HepG2 (cell line): ENCODE measurements around the gene PODN. TPM values are rescaled to one million over a fixed set of nuclear protein-coding genes. Genes with fewer than 3 reads are reported as not detected.
A peak's percentile ranks its signal among the peaks of the same experiment; 100 is the strongest.

Experiments
- ARHGAP35 ChIP-seq: sonication (generic); formaldehyde crosslinking; IDR thresholded peaks from 2 replicates; pipeline ENCODE4 v1.9.0; 2022; ENCODE audit warnings: mild to moderate bottlenecking, inconsistent platforms, moderate library complexity, missing genetic modification reagents, borderline replicate concordance
- EED ChIP-seq: sonication (generic); formaldehyde crosslinking; IDR thresholded peaks from 2 replicates; pipeline ENCODE4 v1.5.0; 2020; ENCODE audit warnings: mild to moderate bottlenecking, missing genetic modification reagents
- ELF1 ChIP-seq: sonication (generic); formaldehyde crosslinking; IDR thresholded peaks from 2 replicates; pipeline ENCODE4 v1.4.0; 2020; ENCODE audit warnings: missing genetic modification reagents
- ERF ChIP-seq: IDR thresholded peaks from 2 replicates; pipeline ENCODE4 v1.6.1; 2018; ENCODE audit warnings: missing biosample characterization, missing genetic modification reagents
- GATAD1 ChIP-seq: IDR thresholded peaks from 2 replicates; pipeline ENCODE4 v1.6.1; 2016; ENCODE audit warnings: missing genetic modification reagents, missing compliant biosample characterization
- KAT7 ChIP-seq: IDR thresholded peaks from 2 replicates; pipeline ENCODE4 v1.6.1; 2018; ENCODE audit warnings: borderline replicate concordance, missing compliant biosample characterization
- KDM5A ChIP-seq: fragments of 200-600 bp; sonication (generic); IDR thresholded peaks from 2 replicates; pipeline ENCODE4 v1.7.0; 2018; ENCODE audit warnings: antibody characterized with exemption, mild to moderate bottlenecking, low read length, borderline replicate concordance
- KLF15 ChIP-seq: sonication (generic); formaldehyde crosslinking; IDR thresholded peaks from 2 replicates; pipeline ENCODE4 v1.8.1; 2023; ENCODE audit warnings: borderline replicate concordance, mild to moderate bottlenecking, inconsistent platforms, missing genetic modification reagents, mixed read lengths
- NR2F2 ChIP-seq: IDR thresholded peaks from 2 replicates; pipeline ENCODE4 v1.6.1; 2012; ENCODE audit warnings: low read depth, inconsistent platforms, borderline replicate concordance
- POLR2AphosphoS2 ChIP-seq: IDR thresholded peaks from 2 replicates; pipeline ENCODE4 v1.6.1; 2011; ENCODE audit warnings: low read depth, low read length, improper control_type of control experiment
- RCOR2 ChIP-seq: IDR thresholded peaks from 2 replicates; pipeline ENCODE4 v1.6.1; 2016; ENCODE audit warnings: missing biosample characterization, missing genetic modification reagents
- RFX5 ChIP-seq: IDR thresholded peaks from 2 replicates; pipeline ENCODE4 v1.6.1; 2011; ENCODE audit warnings: low read depth, low read length, improper control_type of control experiment
- SATB2 ChIP-seq: sonication (generic); formaldehyde crosslinking; IDR thresholded peaks from 2 replicates; pipeline ENCODE4 v1.5.0; 2020; ENCODE audit warnings: missing genetic modification reagents
- ZNF121 ChIP-seq: sonication (generic); formaldehyde crosslinking; IDR thresholded peaks from 2 replicates; pipeline ENCODE4 v1.5.0; 2020; ENCODE audit warnings: mild to moderate bottlenecking, missing genetic modification reagents
- ZNF253 ChIP-seq: sonication (generic); formaldehyde crosslinking; IDR thresholded peaks from 2 replicates; pipeline ENCODE4 v1.8.0; 2022; ENCODE audit warnings: mild to moderate bottlenecking, missing genetic modification reagents, borderline replicate concordance
- ZNF644 ChIP-seq: IDR thresholded peaks from 2 replicates; pipeline ENCODE4 v1.6.1; 2016; ENCODE audit warnings: low read depth
- ZNF7 ChIP-seq: IDR thresholded peaks from 2 replicates; pipeline ENCODE4 v1.6.1; 2016; ENCODE audit warnings: missing biosample characterization, missing genetic modification reagents
- polyA plus RNA-seq, 8 experiments: library from polyadenylated mRNA; depleted of rRNA in 3 of 8; stranded (reverse) in 7 of 8; unstranded in 1 of 8; fragments of >200 nt; fragmentation: Illumina TruSeq in 4 of 8; extraction: Trizol in 4 of 8; gene quantifications; 2 replicates each; pipeline versions ENCODE4 v1.2.1 to v1.2.3, GENCODE V29; 2011 to 2016; ENCODE audit warnings: low read depth in 4 of 8, missing spikeins in 1 of 8, mixed read lengths in 1 of 8; ENCODE audit not compliant: insufficient read depth in 1 of 8
- total RNA-seq, 5 experiments: library from RNA; depleted of rRNA; stranded (reverse); fragments of >200 nt; fragmentation: Illumina TruSeq; extraction: Trizol; gene quantifications; 2 replicates each; pipeline ENCODE4 v1.2.3, GENCODE V29; 2016; ENCODE audit warnings: low read depth in 1 of 5
- TF ChIP-seq, protein P1 (sequence below): sonication (generic); formaldehyde crosslinking; IDR thresholded peaks from 2 replicates; pipeline ENCODE4 v1.5.0; 2020; ENCODE audit warnings: mild to moderate bottlenecking, missing genetic modification reagents
- TF ChIP-seq, protein P2 (sequence below): sonication (generic); formaldehyde crosslinking; IDR thresholded peaks from 2 replicates; pipeline ENCODE4 v1.4.0; 2020; ENCODE audit warnings: missing genetic modification reagents
- TF ChIP-seq, protein P3 (sequence below): sonication (generic); formaldehyde crosslinking; conservative IDR thresholded peaks from 2 replicates; pipeline ENCODE4 v1.4.0; 2020; ENCODE audit warnings: missing genetic modification reagents
- TF ChIP-seq, protein P4 (sequence below): IDR thresholded peaks from 2 replicates; pipeline ENCODE4 v1.6.1; 2018; ENCODE audit warnings: missing genetic modification reagents, mild to moderate bottlenecking, missing compliant biosample characterization

Gene PODN
- total and polyA plus RNA-seq, 2 of the 13 experiments (the other 11 are each of a cell fraction or from before 2014, with no cell fraction given) = 0.13 TPM; not detected in 1

DNA sequence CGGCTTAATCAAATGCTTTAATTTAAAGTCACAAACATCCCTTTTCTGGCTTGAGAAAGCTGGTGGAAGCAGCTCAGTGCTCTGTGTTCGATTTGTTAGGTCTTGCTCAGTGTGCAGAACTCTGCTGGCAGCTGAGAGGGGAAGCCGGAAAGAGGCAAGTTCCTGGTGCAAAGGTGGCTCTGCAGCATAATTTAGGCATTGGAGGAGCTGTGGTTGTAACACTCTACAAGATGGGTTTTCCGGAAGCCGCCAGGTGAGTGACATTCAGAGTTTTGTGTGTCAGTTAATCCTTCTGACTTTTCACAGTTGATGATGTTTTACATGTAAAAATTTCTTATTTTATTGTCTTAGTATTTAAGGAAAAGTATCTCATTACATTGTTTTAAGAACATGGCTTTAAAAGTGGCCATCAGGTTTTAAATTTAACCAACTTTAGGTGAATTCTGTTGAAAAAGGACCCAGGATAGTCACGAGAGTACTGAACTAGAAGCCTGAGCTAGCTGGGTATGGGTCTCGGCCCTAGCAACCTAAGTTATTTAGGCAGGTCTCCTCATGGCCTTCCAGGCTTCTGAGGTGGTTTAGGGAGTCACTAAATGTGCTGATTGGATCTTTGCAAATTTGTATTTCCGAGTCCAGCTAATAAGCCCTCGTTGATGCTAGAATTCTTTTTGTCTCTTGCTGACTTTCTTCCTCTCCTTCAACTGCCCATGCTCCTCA lies 47.1 kb upstream of the PODN start (continued):
- TF ChIP-seq ERF (CRISPR knock-in tag) (peak; percentile 84; the same call in 1 of the 2 replicates), ELF1 (CRISPR knock-in tag) (peak; percentile 95), ARHGAP35 (CRISPR knock-in tag) (no peak), ZNF253 (no peak), GATAD1 (CRISPR knock-in tag) (peak; percentile 88), KDM5A (peak; percentile 74), SATB2 (CRISPR knock-in tag) (no peak), RFX5 (no peak), NR2F2 (no peak), POLR2AphosphoS2 (peak; percentile 96), KAT7 (CRISPR knock-in tag) (no peak), RCOR2 (CRISPR knock-in tag) (no peak), KLF15 (CRISPR knock-in tag) (no peak), ZNF7 (CRISPR knock-in tag) (no peak), ZNF121 (CRISPR knock-in tag) (no peak), ZNF644 (peak; percentile 50; the same call in 1 of the 2 replicates), EED (CRISPR knock-in tag) (no peak)
- TF ChIP-seq, protein P1, sequence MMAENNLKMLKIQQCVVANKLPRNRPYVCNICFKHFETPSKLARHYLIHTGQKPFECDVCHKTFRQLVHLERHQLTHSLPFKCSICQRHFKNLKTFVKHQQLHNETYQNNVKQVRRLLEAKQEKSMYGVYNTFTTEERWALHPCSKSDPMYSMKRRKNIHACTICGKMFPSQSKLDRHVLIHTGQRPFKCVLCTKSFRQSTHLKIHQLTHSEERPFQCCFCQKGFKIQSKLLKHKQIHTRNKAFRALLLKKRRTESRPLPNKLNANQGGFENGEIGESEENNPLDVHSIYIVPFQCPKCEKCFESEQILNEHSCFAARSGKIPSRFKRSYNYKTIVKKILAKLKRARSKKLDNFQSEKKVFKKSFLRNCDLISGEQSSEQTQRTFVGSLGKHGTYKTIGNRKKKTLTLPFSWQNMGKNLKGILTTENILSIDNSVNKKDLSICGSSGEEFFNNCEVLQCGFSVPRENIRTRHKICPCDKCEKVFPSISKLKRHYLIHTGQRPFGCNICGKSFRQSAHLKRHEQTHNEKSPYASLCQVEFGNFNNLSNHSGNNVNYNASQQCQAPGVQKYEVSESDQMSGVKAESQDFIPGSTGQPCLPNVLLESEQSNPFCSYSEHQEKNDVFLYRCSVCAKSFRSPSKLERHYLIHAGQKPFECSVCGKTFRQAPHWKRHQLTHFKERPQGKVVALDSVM (CRISPR knock-in tag) = no peak
- TF ChIP-seq, protein P2, sequence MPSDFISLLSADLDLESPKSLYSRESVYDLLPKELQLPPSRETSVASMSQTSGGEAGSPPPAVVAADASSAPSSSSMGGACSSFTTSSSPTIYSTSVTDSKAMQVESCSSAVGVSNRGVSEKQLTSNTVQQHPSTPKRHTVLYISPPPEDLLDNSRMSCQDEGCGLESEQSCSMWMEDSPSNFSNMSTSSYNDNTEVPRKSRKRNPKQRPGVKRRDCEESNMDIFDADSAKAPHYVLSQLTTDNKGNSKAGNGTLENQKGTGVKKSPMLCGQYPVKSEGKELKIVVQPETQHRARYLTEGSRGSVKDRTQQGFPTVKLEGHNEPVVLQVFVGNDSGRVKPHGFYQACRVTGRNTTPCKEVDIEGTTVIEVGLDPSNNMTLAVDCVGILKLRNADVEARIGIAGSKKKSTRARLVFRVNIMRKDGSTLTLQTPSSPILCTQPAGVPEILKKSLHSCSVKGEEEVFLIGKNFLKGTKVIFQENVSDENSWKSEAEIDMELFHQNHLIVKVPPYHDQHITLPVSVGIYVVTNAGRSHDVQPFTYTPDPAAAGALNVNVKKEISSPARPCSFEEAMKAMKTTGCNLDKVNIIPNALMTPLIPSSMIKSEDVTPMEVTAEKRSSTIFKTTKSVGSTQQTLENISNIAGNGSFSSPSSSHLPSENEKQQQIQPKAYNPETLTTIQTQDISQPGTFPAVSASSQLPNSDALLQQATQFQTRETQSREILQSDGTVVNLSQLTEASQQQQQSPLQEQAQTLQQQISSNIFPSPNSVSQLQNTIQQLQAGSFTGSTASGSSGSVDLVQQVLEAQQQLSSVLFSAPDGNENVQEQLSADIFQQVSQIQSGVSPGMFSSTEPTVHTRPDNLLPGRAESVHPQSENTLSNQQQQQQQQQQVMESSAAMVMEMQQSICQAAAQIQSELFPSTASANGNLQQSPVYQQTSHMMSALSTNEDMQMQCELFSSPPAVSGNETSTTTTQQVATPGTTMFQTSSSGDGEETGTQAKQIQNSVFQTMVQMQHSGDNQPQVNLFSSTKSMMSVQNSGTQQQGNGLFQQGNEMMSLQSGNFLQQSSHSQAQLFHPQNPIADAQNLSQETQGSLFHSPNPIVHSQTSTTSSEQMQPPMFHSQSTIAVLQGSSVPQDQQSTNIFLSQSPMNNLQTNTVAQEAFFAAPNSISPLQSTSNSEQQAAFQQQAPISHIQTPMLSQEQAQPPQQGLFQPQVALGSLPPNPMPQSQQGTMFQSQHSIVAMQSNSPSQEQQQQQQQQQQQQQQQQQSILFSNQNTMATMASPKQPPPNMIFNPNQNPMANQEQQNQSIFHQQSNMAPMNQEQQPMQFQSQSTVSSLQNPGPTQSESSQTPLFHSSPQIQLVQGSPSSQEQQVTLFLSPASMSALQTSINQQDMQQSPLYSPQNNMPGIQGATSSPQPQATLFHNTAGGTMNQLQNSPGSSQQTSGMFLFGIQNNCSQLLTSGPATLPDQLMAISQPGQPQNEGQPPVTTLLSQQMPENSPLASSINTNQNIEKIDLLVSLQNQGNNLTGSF (CRISPR knock-in tag) = no peak
- TF ChIP-seq, protein P3, sequence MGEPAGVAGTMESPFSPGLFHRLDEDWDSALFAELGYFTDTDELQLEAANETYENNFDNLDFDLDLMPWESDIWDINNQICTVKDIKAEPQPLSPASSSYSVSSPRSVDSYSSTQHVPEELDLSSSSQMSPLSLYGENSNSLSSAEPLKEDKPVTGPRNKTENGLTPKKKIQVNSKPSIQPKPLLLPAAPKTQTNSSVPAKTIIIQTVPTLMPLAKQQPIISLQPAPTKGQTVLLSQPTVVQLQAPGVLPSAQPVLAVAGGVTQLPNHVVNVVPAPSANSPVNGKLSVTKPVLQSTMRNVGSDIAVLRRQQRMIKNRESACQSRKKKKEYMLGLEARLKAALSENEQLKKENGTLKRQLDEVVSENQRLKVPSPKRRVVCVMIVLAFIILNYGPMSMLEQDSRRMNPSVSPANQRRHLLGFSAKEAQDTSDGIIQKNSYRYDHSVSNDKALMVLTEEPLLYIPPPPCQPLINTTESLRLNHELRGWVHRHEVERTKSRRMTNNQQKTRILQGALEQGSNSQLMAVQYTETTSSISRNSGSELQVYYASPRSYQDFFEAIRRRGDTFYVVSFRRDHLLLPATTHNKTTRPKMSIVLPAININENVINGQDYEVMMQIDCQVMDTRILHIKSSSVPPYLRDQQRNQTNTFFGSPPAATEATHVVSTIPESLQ (CRISPR knock-in tag) = no peak
- TF ChIP-seq, protein P4, sequence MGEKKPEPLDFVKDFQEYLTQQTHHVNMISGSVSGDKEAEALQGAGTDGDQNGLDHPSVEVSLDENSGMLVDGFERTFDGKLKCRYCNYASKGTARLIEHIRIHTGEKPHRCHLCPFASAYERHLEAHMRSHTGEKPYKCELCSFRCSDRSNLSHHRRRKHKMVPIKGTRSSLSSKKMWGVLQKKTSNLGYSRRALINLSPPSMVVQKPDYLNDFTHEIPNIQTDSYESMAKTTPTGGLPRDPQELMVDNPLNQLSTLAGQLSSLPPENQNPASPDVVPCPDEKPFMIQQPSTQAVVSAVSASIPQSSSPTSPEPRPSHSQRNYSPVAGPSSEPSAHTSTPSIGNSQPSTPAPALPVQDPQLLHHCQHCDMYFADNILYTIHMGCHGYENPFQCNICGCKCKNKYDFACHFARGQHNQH (CRISPR knock-in tag) = peak; percentile 84
